Astrocyte of the cerebellum (primary cell): ENCODE measurements around the gene SLC29A3.

Source experiments
- DNase-seq: peaks from one replicate; pipeline ENCODE4 v3.0.0-alpha.2; 2011; ENCODE audit warnings: low read depth
- H3K4me3 ChIP-seq: 2 replicates; pipeline ENCODE4 v1.5.1; 2011; ENCODE audit warnings: mild to moderate bottlenecking, low read depth, low read length, moderate library complexity
- in situ Hi-C: cut with HindIII; loops from 2 replicates; pipeline ENCODE4 v1.10.0; 2017; ENCODE audit warnings: low sequenced_read_pairs
- TF ChIP-seq, protein P1 (sequence below): IDR thresholded peaks from 2 replicates; pipeline ENCODE4 v1.5.1; 2012; ENCODE audit warnings: low read length, low read depth, moderate library complexity, mild to moderate bottlenecking; ENCODE audit errors: missing control alignments

The SLC29A3 gene

GRCh38 chr10:71379118-71379766 lies 60.2 kb downstream of the SLC29A3 start:
- in situ Hi-C loops = loop anchor here (25.0 kb wide), 1 partner anchor 208 kb away; no protein-coding TSS in a partner anchor
- no peak for DNase-seq
- TF ChIP-seq, protein P1, sequence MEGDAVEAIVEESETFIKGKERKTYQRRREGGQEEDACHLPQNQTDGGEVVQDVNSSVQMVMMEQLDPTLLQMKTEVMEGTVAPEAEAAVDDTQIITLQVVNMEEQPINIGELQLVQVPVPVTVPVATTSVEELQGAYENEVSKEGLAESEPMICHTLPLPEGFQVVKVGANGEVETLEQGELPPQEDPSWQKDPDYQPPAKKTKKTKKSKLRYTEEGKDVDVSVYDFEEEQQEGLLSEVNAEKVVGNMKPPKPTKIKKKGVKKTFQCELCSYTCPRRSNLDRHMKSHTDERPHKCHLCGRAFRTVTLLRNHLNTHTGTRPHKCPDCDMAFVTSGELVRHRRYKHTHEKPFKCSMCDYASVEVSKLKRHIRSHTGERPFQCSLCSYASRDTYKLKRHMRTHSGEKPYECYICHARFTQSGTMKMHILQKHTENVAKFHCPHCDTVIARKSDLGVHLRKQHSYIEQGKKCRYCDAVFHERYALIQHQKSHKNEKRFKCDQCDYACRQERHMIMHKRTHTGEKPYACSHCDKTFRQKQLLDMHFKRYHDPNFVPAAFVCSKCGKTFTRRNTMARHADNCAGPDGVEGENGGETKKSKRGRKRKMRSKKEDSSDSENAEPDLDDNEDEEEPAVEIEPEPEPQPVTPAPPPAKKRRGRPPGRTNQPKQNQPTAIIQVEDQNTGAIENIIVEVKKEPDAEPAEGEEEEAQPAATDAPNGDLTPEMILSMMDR = no peak
- no peak overlapping the region for H3K4me3 ChIP-seq

DNA sequence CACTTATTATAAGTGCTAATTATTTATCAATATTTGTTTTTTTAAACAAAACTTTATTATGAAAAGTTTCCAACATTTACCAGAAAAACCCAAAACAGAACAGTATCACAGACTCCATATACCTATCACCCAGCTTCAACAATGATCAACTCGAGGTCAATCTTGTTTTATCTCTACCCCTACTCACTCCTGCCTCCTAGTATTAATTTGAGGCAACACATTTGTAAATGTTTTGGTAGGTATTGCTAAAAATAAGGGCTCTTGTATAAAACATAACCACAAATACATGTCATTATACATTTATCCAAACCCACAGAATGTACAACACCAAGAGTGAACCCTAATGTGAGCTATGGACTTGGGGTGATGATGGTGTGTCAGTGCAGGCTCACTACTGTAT lies 61.8 kb downstream of the SLC29A3 start:
- H3K4me3 ChIP-seq = no peak overlapping the region
- no peak for DNase-seq
- TF ChIP-seq, protein P1 = no peak
- in situ Hi-C loops = loop anchor here (25.0 kb wide), 1 partner anchor 206 kb away; no protein-coding TSS in a partner anchor

GRCh38 chr10:71381611-71382010 lies 62.6 kb downstream of the SLC29A3 start:
- DNase-seq = no peak

DNA sequence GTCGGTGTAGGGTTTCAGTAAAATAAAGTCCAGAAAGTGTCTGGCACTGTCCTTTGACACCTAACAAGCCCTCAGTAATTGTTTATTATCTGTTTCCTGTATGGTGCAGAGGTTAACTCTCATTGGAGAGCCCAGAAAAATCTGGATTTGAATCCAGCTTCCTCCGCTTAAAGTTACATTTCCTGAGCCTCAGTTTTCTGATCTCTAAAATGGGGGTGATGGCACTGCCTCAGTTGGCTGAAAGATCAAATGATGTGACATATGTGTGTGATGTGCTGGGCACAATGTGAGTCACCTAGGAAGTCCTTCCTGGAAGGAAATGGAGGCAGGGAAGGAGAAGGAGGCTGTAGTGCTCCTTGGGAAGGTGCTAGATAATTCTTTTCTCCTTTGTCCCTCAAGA lies 63.0 kb downstream of the SLC29A3 start:
- in situ Hi-C loops = loop anchor here (25.0 kb wide), 1 partner anchor 205 kb away; no protein-coding TSS in a partner anchor
- DNase-seq = no peak
- TF ChIP-seq, protein P1 = no peak
- H3K4me3 ChIP-seq = no peak overlapping the region

More at GRCh38 chr10:71381611-71382010, 62.6 kb downstream of the SLC29A3 start:
- no peak overlapping the region for H3K4me3 ChIP-seq
- in situ Hi-C loops = loop anchor here (25.0 kb wide), 1 partner anchor 206 kb away; no protein-coding TSS in a partner anchor
- TF ChIP-seq, protein P1 = no peak

GRCh38 chr10:71382757-71383156 lies 63.7 kb downstream of the SLC29A3 start:
- no peak for DNase-seq
- TF ChIP-seq, protein P1 = no peak
- in situ Hi-C loops = loop anchor here (25.0 kb wide), 1 partner anchor 205 kb away; no protein-coding TSS in a partner anchor
- H3K4me3 ChIP-seq = no peak overlapping the region

DNA sequence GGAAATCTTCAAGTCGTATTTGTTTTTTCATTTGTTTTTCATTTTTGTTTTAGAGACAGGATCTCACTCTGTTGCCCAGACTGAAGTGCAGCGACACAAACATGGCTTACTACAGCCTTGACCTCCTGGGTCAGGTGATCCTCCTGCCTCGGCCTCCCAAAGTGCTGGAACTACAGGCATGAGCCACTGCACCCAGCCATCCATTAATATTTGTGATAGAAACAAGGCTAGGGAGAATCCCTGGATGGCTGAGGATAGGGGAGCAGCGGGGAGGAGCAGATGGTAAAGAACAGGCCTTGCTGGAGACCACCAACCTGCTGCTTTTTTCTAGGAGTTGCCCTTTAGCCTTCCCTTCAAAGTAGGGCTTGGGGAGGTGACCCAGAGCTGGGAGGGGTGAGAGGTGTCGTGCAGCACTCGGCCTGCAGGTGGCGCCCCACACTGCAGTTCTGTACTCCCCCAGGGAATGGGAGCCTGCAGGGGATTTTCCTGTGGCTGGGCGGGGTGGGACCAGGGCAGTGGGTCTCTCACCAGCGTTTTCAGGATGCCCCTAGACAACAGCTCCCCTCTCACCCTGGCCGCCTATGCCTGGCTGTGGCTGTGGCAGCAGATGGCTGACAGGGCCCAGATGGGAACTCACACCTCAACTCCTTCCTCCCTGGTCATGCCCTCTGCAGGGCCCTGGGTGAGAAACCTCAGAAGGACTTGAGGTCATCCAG lies 65.1 kb downstream of the SLC29A3 start:
- in situ Hi-C loops = loop anchor here (25.0 kb wide), 1 partner anchor 203 kb away; no protein-coding TSS in a partner anchor
- no peak overlapping the region for H3K4me3 ChIP-seq
- DNase-seq = no peak
- TF ChIP-seq, protein P1 = peak; percentile 90
